ENCODE results near the gene CEL. TPM values are rescaled to one million over a fixed set of nuclear protein-coding genes. Genes with fewer than 3 reads are reported as not detected.
A peak's percentile ranks its signal among the peaks of the same experiment; 100 is the strongest.
"Not testable (repeated sequence)": the region's sequence is repeated elsewhere in the genome, so short reads cannot be mapped to it uniquely, and the experiment has no call there.

CEL gene
- total and polyA plus RNA-seq, 2 donors, result 0.76 to 3.2 TPM

GRCh38 chr9:133031496-133031911 lies 30.3 kb upstream of the CEL start:
- Histone ChIP-seq H3K4me3 (ENCODE audit: low read length in 2 of 2) (peak overlapping the region; percentile 86 to 92), H3K4me1 (ENCODE audit: control insufficient read depth in 2 of 2, insufficient read depth in 2 of 2, low read length in 2 of 2) (peaks cover 20 to 24% of the 10 kb centered on the region in 2 donors), H3K27ac (ENCODE audit: low read depth in 1 of 2, low read length in 1 of 2) (no peak overlapping the region), H3K36me3 (ENCODE audit: control insufficient read depth in 2 of 2, insufficient read depth in 2 of 2, low read length in 1 of 2) (peaks cover 7 to 15% of the 10 kb centered on the region in 2 donors), H3K27me3 (ENCODE audit: control insufficient read depth in 2 of 2, insufficient read depth in 1 of 2, low read length in 1 of 2) (no peaks in the 10 kb centered on the region), H3K9me3 (ENCODE audit: control insufficient read depth in 2 of 2, insufficient read depth in 1 of 2, low read length in 1 of 2) (peaks cover 0 to 6% of the 10 kb centered on the region in 2 donors)
- no peak for DNase-seq (ENCODE audit: low read depth in 6 of 9, low spot score in 9 of 9)
- WGBS, result 69% methylated on average over 10 of the region's 10 CpGs

GRCh38 chr9:133032171-133032570 lies 29.6 kb upstream of the CEL start:
- Histone ChIP-seq H3K27ac (ENCODE audit: low read depth in 1 of 2, low read length in 1 of 2) (no peak overlapping the region), H3K36me3 (ENCODE audit: control insufficient read depth in 2 of 2, insufficient read depth in 2 of 2, low read length in 1 of 2) (peaks cover 12 to 18% of the 10 kb centered on the region in 2 donors), H3K4me3 (ENCODE audit: low read length in 2 of 2) (peak overlapping the region; percentile 86 to 92), H3K27me3 (ENCODE audit: control insufficient read depth in 2 of 2, insufficient read depth in 1 of 2, low read length in 1 of 2) (no peaks in the 10 kb centered on the region), H3K4me1 (ENCODE audit: control insufficient read depth in 2 of 2, insufficient read depth in 2 of 2, low read length in 2 of 2) (peaks cover 20 to 24% of the 10 kb centered on the region in 2 donors), H3K9me3 (ENCODE audit: control insufficient read depth in 2 of 2, insufficient read depth in 1 of 2, low read length in 1 of 2) (peaks cover 0 to 6% of the 10 kb centered on the region in 2 donors)
- WGBS, result 81% methylated on average over 10 of the region's 10 CpGs
- DNase-seq (ENCODE audit: low read depth in 6 of 9, low spot score in 9 of 9), result no peak

DNA sequence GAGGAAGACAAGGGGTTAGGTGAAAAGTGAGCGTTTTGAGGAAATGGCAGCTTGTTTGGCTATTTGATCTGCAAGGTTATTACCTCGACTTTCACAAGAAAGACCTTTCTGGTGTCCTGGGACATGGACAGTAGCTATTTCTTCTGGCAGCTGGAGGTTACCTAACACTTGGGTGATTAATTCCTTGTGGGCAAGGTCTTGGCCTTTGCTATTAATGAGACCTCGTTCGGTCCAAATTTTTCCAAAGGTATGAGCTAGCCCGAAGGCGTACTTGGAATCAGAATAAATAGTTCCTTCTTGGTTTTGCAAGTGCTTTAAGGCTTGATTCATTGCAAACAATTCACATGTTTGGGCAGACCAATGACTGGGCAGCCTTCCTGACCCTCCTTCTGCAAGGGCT lies 26.1 kb upstream of the CEL start:
- Histone ChIP-seq H3K27ac (ENCODE audit: low read depth in 1 of 2, low read length in 1 of 2) (no peak overlapping the region), H3K27me3 (ENCODE audit: control insufficient read depth in 2 of 2, insufficient read depth in 1 of 2, low read length in 1 of 2) (no peaks in the 10 kb centered on the region), H3K9me3 (ENCODE audit: control insufficient read depth in 2 of 2, insufficient read depth in 1 of 2, low read length in 1 of 2) (no peaks in the 10 kb centered on the region), H3K4me3 (ENCODE audit: low read length in 2 of 2) (no peak overlapping the region), H3K36me3 (ENCODE audit: control insufficient read depth in 2 of 2, insufficient read depth in 2 of 2, low read length in 1 of 2) (peaks cover 14 to 21% of the 10 kb centered on the region in 2 donors), H3K4me1 (ENCODE audit: control insufficient read depth in 2 of 2, insufficient read depth in 2 of 2, low read length in 2 of 2) (peaks cover 16 to 17% of the 10 kb centered on the region in 2 donors)
- WGBS, result 85% methylated on average over 6 of the region's 6 CpGs
- no peak for DNase-seq (ENCODE audit: low read depth in 6 of 9, low spot score in 9 of 9)

- no peaks in the 10 kb centered on the region for H3K27me3 ChIP-seq (ENCODE audit: control insufficient read depth in 2 of 2, insufficient read depth in 1 of 2, low read length in 1 of 2)
- peaks cover 30 to 34% of the 10 kb centered on the region in 2 donors for H3K36me3 ChIP-seq (ENCODE audit: control insufficient read depth in 2 of 2, insufficient read depth in 2 of 2, low read length in 1 of 2)
- peaks cover 0 to 4% of the 10 kb centered on the region in 2 donors for H3K4me1 ChIP-seq (ENCODE audit: control insufficient read depth in 2 of 2, insufficient read depth in 2 of 2, low read length in 2 of 2)
- H3K9me3 ChIP-seq (ENCODE audit: control insufficient read depth in 2 of 2, insufficient read depth in 1 of 2, low read length in 1 of 2), result no peaks in the 10 kb centered on the region
- 95% methylated on average over 25 of the region's 25 CpGs for WGBS
- H3K27ac ChIP-seq (ENCODE audit: low read depth in 1 of 2, low read length in 1 of 2), result no peak overlapping the region
- DNase-seq (ENCODE audit: low read depth in 6 of 9, low spot score in 9 of 9), result no peak
- no peak overlapping the region for H3K4me3 ChIP-seq (ENCODE audit: low read length in 2 of 2)
These were observed 23.8 kb upstream of the CEL start for GRCh38 chr9:133037775-133038515.

DNA sequence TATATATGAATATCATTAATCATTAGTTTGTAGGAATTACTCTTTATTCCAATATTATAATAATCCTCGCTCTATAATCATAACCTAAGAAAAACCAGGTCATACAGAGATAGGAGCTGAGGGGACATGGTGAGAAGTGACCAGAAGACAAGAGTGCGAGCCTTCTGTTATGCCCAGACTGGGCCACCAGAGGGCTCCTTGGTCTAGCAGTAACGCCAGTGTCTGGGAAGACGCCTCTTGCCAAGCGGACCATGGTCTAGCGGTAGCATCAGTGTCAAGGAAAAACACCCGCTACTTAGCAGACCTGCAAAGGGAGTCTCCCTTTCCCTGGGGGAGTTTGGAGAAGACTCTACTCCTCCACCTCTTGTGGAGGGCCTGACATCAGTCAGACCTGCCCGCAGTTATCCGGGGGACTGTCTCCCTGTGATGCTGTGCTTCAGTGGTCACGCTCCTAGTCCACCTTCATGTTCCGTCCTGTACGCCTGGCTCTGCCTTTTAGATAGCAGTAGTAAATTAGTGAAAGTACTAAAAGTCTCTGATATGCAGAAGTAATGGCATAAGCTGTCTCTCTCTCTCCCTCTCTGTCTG lies 20.8 kb upstream of the CEL start:
- not testable (repeated sequence) for DNase-seq (ENCODE audit: low read depth in 6 of 9, low spot score in 9 of 9); H3K9me3 ChIP-seq (ENCODE audit: control insufficient read depth in 2 of 2, insufficient read depth in 1 of 2, low read length in 1 of 2); H3K27ac ChIP-seq (ENCODE audit: low read depth in 1 of 2, low read length in 1 of 2); H3K4me1 ChIP-seq (ENCODE audit: control insufficient read depth in 2 of 2, insufficient read depth in 2 of 2, low read length in 2 of 2); H3K4me3 ChIP-seq (ENCODE audit: low read length in 2 of 2); H3K27me3 ChIP-seq (ENCODE audit: control insufficient read depth in 2 of 2, insufficient read depth in 1 of 2, low read length in 1 of 2)
- H3K36me3 ChIP-seq (ENCODE audit: control insufficient read depth in 2 of 2, insufficient read depth in 2 of 2, low read length in 1 of 2), result peaks cover 50 to 54% of the 10 kb centered on the region in 2 donors
- 96% methylated on average over 12 of the region's 12 CpGs for WGBS

DNA sequence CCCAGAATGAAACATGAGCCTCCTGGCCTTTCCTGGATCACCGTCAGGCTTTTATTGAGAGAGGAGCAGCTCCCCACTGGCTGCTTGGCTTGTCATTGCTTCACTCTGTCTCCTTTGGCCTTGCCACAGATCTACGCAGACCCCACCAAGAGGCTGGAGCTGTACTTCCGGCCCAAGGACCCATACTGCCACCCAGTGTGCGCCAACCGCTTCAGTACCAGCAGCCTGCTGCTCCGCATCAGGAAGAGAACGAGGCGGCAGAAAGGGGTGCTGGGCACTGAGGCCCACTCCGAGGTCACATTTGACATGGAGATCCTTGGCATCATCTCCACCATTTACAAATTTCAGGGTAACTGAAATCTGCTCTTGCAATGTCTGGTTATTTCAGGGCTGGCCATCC lies 19.8 kb upstream of the CEL start:
- no peak overlapping the region for H3K27ac ChIP-seq (ENCODE audit: low read depth in 1 of 2, low read length in 1 of 2)
- H3K27me3 ChIP-seq (ENCODE audit: control insufficient read depth in 2 of 2, insufficient read depth in 1 of 2, low read length in 1 of 2), result no peaks in the 10 kb centered on the region
- no peak overlapping the region for H3K4me3 ChIP-seq (ENCODE audit: low read length in 2 of 2)
- no peaks in the 10 kb centered on the region for H3K4me1 ChIP-seq (ENCODE audit: control insufficient read depth in 2 of 2, insufficient read depth in 2 of 2, low read length in 2 of 2)
- peaks cover 55 to 59% of the 10 kb centered on the region in 2 donors for H3K36me3 ChIP-seq (ENCODE audit: control insufficient read depth in 2 of 2, insufficient read depth in 2 of 2, low read length in 1 of 2)
- WGBS, result 97% methylated on average over 9 of the region's 9 CpGs
- no peaks in the 10 kb centered on the region for H3K9me3 ChIP-seq (ENCODE audit: control insufficient read depth in 2 of 2, insufficient read depth in 1 of 2, low read length in 1 of 2)
- DNase-seq (ENCODE audit: low read depth in 6 of 9, low spot score in 9 of 9), result no peak

GRCh38 chr9:133042676-133043075 lies 19.1 kb upstream of the CEL start:
- Histone ChIP-seq H3K27ac (ENCODE audit: low read depth in 1 of 2, low read length in 1 of 2) (no peak overlapping the region), H3K36me3 (ENCODE audit: control insufficient read depth in 2 of 2, insufficient read depth in 2 of 2, low read length in 1 of 2) (peaks cover 61% of the 10 kb centered on the region in 2 donors), H3K4me3 (ENCODE audit: low read length in 2 of 2) (no peak overlapping the region), H3K9me3 (ENCODE audit: control insufficient read depth in 2 of 2, insufficient read depth in 1 of 2, low read length in 1 of 2) (no peaks in the 10 kb centered on the region), H3K4me1 (ENCODE audit: control insufficient read depth in 2 of 2, insufficient read depth in 2 of 2, low read length in 2 of 2) (no peaks in the 10 kb centered on the region), H3K27me3 (ENCODE audit: control insufficient read depth in 2 of 2, insufficient read depth in 1 of 2, low read length in 1 of 2) (no peaks in the 10 kb centered on the region)
- no peak for DNase-seq (ENCODE audit: low read depth in 6 of 9, low spot score in 9 of 9)
- 96% methylated on average over 8 of the region's 8 CpGs for WGBS

DNA sequence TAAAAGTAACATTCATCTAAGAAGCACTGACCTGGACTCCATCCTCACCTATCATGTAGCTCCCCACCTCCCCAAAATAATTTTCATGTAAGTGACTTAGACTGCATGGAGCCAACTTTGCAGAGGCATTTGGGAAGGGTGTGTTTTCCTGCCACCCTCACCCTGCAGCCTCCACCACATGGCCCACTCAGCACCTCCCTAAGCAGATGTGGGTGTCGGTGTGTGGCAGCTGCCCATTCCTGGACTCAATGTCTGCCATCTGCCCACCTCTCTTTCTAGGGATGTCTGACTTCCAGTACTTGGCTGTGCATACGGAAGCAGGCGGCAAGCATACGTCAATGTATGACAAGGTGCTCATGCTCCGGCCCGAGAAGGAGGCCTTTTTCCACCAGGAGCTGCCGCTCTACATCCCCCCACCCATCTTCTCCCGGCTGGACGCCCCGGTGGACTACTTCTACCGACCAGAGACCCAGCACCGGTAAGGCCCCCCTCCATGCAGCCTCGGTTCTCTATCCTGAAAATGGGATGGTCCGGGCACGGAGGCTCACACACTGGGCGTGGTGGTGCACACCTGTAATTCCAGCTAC lies 18.2 kb upstream of the CEL start:
- H3K9me3 ChIP-seq (ENCODE audit: control insufficient read depth in 2 of 2, insufficient read depth in 1 of 2, low read length in 1 of 2), result no peaks in the 10 kb centered on the region
- H3K36me3 ChIP-seq (ENCODE audit: control insufficient read depth in 2 of 2, insufficient read depth in 2 of 2, low read length in 1 of 2), result peaks cover 61 to 63% of the 10 kb centered on the region in 2 donors
- no peaks in the 10 kb centered on the region for H3K4me1 ChIP-seq (ENCODE audit: control insufficient read depth in 2 of 2, insufficient read depth in 2 of 2, low read length in 2 of 2)

GRCh38 chr9:133044125-133044524 lies 17.7 kb upstream of the CEL start:
- no peaks in the 10 kb centered on the region for H3K9me3 ChIP-seq (ENCODE audit: control insufficient read depth in 2 of 2, insufficient read depth in 1 of 2, low read length in 1 of 2)
- 98% methylated on average over 6 of the region's 6 CpGs for WGBS
- no peak for DNase-seq (ENCODE audit: low read depth in 6 of 9, low spot score in 9 of 9)
- peaks cover 0 to 5% of the 10 kb centered on the region in 2 donors for H3K4me1 ChIP-seq (ENCODE audit: control insufficient read depth in 2 of 2, insufficient read depth in 2 of 2, low read length in 2 of 2)
- no peaks in the 10 kb centered on the region for H3K27me3 ChIP-seq (ENCODE audit: control insufficient read depth in 2 of 2, insufficient read depth in 1 of 2, low read length in 1 of 2)
- no peak overlapping the region for H3K27ac ChIP-seq (ENCODE audit: low read depth in 1 of 2, low read length in 1 of 2)
- peaks cover 64 to 68% of the 10 kb centered on the region in 2 donors for H3K36me3 ChIP-seq (ENCODE audit: control insufficient read depth in 2 of 2, insufficient read depth in 2 of 2, low read length in 1 of 2)
- no peak overlapping the region for H3K4me3 ChIP-seq (ENCODE audit: low read length in 2 of 2)

More for the DNA sequence above, 18.2 kb upstream of the CEL start:
- H3K4me3 ChIP-seq (ENCODE audit: low read length in 2 of 2), result no peak overlapping the region
- WGBS, result 96% methylated on average over 16 of the region's 16 CpGs
- H3K27ac ChIP-seq (ENCODE audit: low read depth in 1 of 2, low read length in 1 of 2), result no peak overlapping the region
- H3K27me3 ChIP-seq (ENCODE audit: control insufficient read depth in 2 of 2, insufficient read depth in 1 of 2, low read length in 1 of 2), result no peaks in the 10 kb centered on the region
- no peak for DNase-seq (ENCODE audit: low read depth in 6 of 9, low spot score in 9 of 9)

All from thymus (tissue), 11 donors.